Calu3 (cell line): ENCODE data around the gene AP5S1. TPM values are rescaled to one million over a fixed set of nuclear protein-coding genes. Genes with fewer than 3 reads are reported as not detected.

Experiments used
- Bru-seq: library from RNA; stranded (reverse); fragments of 400-500 nt; gene quantifications from one replicate; lab custom pipeline; 2021; lab: Mats Ljungman, UMichigan
- BruChase-seq, 2 experiments: library from RNA; stranded (reverse); fragments of 400-500 nt; gene quantifications; one replicate each; lab custom pipeline; 2021; lab: Mats Ljungman, UMichigan
- BruUV-seq: library from RNA; stranded (reverse); fragments of 400-500 nt; replicated peaks from 2 replicates; lab custom pipeline; 2021; lab: Mats Ljungman, UMichigan
- CTCF ChIA-PET: fragments of 300-600 bp; sonication (Branson Sonifier 250); formaldehyde crosslinking; loops from one replicate; lab custom pipeline; 2022; ENCODE audit warnings: antibody characterized with exemption; lab: Charles Lee
- DNase-seq: peaks from one replicate; pipeline ENCODE4 v3.0.0; 2022
- H3K27ac Mint-ChIP-seq: one replicate; pipeline ENCODE4 v1.8.0; 2022; ENCODE audit warnings: mixed read lengths; ENCODE audit not compliant: unreplicated experiment
- H3K27me3 Mint-ChIP-seq: one replicate; pipeline ENCODE4 v1.8.0; 2022; ENCODE audit warnings: mixed read lengths; ENCODE audit not compliant: unreplicated experiment
- H3K36me3 Mint-ChIP-seq: one replicate; pipeline ENCODE4 v1.8.0; 2022; ENCODE audit warnings: mild to moderate bottlenecking, moderate library complexity, mixed read lengths; ENCODE audit not compliant: insufficient read depth, unreplicated experiment
- H3K4me1 Mint-ChIP-seq: one replicate; pipeline ENCODE4 v1.8.0; 2022; ENCODE audit warnings: mild to moderate bottlenecking, low read depth, mixed read lengths; ENCODE audit not compliant: unreplicated experiment
- H3K4me3 Mint-ChIP-seq: one replicate; pipeline ENCODE4 v1.8.0; 2022; ENCODE audit warnings: mild to moderate bottlenecking, low read depth, moderate library complexity, mixed read lengths; ENCODE audit not compliant: unreplicated experiment
- H3K9me3 Mint-ChIP-seq: one replicate; pipeline ENCODE4 v1.8.0; 2022; ENCODE audit warnings: low read depth, mixed read lengths; ENCODE audit not compliant: unreplicated experiment
- intact Hi-C: fragments of 100-400 bp; cut with micrococcal nuclease; formaldehyde crosslinking; loops from one replicate; pipeline ENCODE4 v1.10.0; 2022; ENCODE audit not compliant: unreplicated experiment
- long read RNA-seq: library from polyadenylated mRNA; stranded (forward); transcript quantifications from one replicate; pipeline ENCODE4 v2.0.0, GENCODE V29; 2022
- total RNA-seq: library from RNA; stranded (reverse); gene quantifications from 2 replicates; pipeline ENCODE4 v1.2.3, GENCODE V29; 2022
- TF ChIP-seq, protein P1 (sequence below): fragments of 200-600 bp; IDR thresholded peaks from one replicate; pipeline ENCODE4 v1.8.0; 2022; ENCODE audit warnings: antibody characterized with exemption; ENCODE audit not compliant: unreplicated experiment

AP5S1 gene, protein sequence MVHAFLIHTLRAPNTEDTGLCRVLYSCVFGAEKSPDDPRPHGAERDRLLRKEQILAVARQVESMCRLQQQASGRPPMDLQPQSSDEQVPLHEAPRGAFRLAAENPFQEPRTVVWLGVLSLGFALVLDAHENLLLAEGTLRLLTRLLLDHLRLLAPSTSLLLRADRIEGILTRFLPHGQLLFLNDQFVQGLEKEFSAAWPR
- total RNA-seq (7.2 and 9.5 TPM in 2 replicates), Bru-seq, nascent RNA (percentile 60 among the genes with signal in this experiment), BruChase-seq, experiment 1, labeled RNA remaining after a 6-hour chase (percentile 70 among the genes with signal in this experiment), BruChase-seq, experiment 2, labeled RNA remaining after a 2-hour chase (percentile 76 among the genes with signal in this experiment)
- long read RNA-seq, full-length matches to known transcripts: 12 of 16 reads
- long read RNA-seq, partial matches to known transcripts: 0 of 16 reads
- long read RNA-seq, other reads (novel, unspliced or antisense): 4 of 16 reads

DNA sequence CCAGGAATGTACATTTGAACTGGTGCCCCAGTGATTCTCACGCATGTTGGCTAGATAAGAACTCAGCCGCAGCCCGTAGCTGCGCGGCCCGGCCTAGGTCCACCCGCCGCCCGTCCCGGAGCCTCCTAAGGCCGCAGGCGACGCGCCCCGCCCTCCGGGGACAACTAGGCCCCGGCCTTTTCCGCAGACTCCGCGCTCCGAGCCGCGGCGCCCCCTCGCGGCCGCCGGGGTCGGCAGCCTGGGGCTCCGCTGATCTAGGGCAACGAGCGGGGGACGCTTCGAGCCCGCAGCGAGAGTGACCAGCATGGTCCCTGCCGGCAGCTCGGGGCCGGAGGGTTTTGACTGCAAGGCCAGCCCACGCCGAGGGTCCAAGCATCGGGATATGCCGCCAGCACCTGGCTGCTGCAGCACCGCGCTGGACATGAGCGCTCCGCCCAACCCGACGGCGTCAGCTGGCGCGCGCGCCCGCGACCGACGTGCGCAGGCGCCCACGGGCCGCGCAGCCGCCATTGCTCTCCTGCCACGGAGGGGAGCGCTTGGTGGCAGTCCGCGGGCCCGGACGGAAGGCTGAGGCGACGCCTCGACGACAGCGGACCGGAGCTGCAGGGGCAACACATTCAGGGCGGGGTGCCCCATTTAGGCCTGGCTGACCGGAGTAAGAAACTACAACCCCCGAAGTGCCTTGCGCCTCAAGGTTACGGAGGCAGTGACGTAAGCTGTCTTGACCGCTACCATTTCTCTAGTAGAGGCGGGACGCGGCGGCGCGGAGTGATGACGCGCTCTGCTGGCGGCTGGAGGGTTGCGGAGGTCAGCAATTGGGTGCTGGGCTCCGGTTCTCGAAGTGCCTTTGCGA, at the start of gene AP5S1:
Gene AP5S1 (plus strand): TSS at position 500 of the 853 bp plus-strand sequence. CDS start 1,571 bp downstream, outside the sequence.
- CTCF ChIA-PET: interaction anchor here (0.6 to 4.0 kb wide), 4 partner anchors 34 to 53 kb away, joined by 3 to 25 read pairs (median 4); partner anchors contain the start of genes ADISSP, CENPB and SPEF1
- peaks cover 14% of the 10 kb centered on the region for H3K4me1 Mint-ChIP-seq
- TF ChIP-seq, protein P1, sequence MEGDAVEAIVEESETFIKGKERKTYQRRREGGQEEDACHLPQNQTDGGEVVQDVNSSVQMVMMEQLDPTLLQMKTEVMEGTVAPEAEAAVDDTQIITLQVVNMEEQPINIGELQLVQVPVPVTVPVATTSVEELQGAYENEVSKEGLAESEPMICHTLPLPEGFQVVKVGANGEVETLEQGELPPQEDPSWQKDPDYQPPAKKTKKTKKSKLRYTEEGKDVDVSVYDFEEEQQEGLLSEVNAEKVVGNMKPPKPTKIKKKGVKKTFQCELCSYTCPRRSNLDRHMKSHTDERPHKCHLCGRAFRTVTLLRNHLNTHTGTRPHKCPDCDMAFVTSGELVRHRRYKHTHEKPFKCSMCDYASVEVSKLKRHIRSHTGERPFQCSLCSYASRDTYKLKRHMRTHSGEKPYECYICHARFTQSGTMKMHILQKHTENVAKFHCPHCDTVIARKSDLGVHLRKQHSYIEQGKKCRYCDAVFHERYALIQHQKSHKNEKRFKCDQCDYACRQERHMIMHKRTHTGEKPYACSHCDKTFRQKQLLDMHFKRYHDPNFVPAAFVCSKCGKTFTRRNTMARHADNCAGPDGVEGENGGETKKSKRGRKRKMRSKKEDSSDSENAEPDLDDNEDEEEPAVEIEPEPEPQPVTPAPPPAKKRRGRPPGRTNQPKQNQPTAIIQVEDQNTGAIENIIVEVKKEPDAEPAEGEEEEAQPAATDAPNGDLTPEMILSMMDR: peak; percentile 77
- DNase-seq: peak; percentile 90
- H3K4me3 Mint-ChIP-seq: peak within 1 kb of the TSS; percentile 81
- no peaks in the 10 kb centered on the region for H3K27me3 Mint-ChIP-seq
- BruUV-seq: no TSS peak
- H3K27ac Mint-ChIP-seq: peak within 1 kb of the TSS; percentile 92
- peaks cover 26% of the 10 kb centered on the region for H3K36me3 Mint-ChIP-seq
- no peaks in the 10 kb centered on the region for H3K9me3 Mint-ChIP-seq
- intact Hi-C loops: loop anchor here (2.0 kb wide), 1 partner anchor 33 kb away; the partner anchor contains the start of gene CENPB

DNA sequence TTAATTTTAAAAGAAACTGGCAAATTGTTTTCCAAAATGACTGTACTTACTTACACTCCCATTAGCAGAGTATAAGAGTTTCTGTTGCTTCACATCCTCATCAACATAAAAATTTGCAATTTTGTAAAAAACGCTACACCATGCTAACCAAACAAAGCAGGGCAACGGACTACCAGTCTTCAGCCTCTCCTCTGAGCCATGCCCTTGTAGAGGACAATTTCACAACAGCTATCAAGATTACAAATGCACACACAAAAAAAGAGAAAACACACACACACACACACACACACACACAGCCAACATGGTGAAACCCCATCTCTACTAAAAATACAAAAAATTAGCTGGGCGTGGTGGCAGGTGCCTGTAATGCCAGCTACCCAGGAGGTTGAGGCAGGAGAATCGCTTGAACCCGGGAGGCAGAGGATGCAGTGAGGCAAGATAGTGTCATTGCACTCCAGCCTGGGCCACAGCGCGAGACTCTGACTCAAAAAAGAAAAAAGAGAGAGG, 48.7 kb upstream of the AP5S1 start:
- Mint-ChIP-seq H3K27ac (no peak overlapping the region), H3K4me3 (no peak overlapping the region), H3K27me3 (no peaks in the 10 kb centered on the region), H3K9me3 (no peaks in the 10 kb centered on the region), H3K4me1 (no peaks in the 10 kb centered on the region), H3K36me3 (peaks cover 24% of the 10 kb centered on the region)
- TF ChIP-seq, protein P1: no peak
- BruUV-seq: no TSS peak
- CTCF ChIA-PET: no interaction called here
- no peak for DNase-seq
- intact Hi-C loops: no loop called here

DNA sequence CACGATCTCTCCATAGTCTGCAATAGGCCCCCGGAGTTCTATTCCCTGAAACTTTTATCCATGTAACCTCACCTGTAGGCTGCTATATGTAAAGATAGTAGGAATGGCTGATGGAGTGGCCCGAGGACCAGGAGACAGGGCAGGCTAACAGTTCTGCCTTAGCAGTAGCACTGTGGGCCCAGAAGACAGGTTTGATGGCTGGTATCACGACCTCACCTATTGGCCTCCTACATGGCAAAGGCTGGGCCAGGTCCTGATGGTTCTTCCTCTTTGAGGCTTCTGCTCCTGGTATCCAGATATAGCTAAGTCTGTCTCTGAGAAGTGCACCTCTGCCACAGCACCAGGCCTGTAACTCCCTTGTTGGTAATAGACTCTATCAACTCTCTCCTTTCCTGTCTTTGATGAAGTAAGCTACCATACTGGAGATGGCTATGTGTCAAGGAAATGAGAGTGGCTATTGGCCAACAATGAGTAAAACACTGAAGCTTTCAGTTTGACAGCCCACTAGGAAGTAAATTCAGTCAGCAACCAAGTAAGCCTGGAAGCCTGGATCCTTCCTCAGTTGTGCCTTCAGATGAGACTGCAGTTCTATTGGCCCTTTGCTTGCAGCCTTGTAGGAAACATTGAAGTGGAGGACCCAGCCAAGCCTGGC, 44.8 kb upstream of the AP5S1 start:
- TF ChIP-seq, protein P1: no peak
- Mint-ChIP-seq H3K4me3 (no peak overlapping the region), H3K36me3 (peaks cover 8% of the 10 kb centered on the region), H3K27me3 (peaks cover 26% of the 10 kb centered on the region), H3K4me1 (peaks cover 5% of the 10 kb centered on the region), H3K9me3 (no peaks in the 10 kb centered on the region), H3K27ac (no peak overlapping the region)
- BruUV-seq: no TSS peak
- DNase-seq: no peak
- intact Hi-C loops: no loop called here
- CTCF ChIA-PET: no interaction called here

DNA sequence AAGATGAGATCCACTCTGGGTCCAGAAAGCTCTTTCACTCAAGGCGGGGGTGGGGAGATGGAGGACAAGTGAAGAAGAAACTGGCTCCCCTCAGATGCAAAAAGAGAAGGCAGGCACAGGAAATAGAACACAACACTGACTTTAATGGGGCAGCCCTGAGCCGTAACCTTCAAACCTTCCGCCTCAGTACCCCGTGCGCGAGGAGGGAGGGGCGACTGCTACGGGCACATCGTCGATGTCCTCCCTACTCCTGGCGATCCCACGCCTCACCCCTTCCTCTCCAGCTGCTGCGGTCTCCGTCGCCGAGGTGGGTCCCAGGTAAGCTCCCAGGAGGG, 43.0 kb upstream of the AP5S1 start:
- no peak overlapping the region for H3K27ac Mint-ChIP-seq
- no TSS peak for BruUV-seq
- no peaks in the 10 kb centered on the region for H3K9me3 Mint-ChIP-seq
- peaks cover 26% of the 10 kb centered on the region for H3K36me3 Mint-ChIP-seq
- peaks cover 30% of the 10 kb centered on the region for H3K27me3 Mint-ChIP-seq
- H3K4me3 Mint-ChIP-seq: peak overlapping the region; percentile 64
- TF ChIP-seq, protein P1: no peak
- CTCF ChIA-PET: no interaction called here
- DNase-seq: no peak
- H3K4me1 Mint-ChIP-seq: peaks cover 10% of the 10 kb centered on the region
- intact Hi-C loops: no loop called here
